HEK293 (cell line): Measurements from ENCODE around the gene PPHLN1.

ENCODE experiments used
- BCL11A ChIP-seq: fragments of 450-650 bp; formaldehyde crosslinking; IDR thresholded peaks from 2 replicates; pipeline ENCODE4 v1.5.1; 2016; ENCODE audit warnings: low read depth, missing biosample characterization, missing genetic modification characterization
- CTCF ChIP-seq: fragments of 450-650 bp; formaldehyde crosslinking; IDR thresholded peaks from 2 replicates; pipeline ENCODE4 v1.5.1; 2016; ENCODE audit warnings: missing biosample characterization, missing genetic modification characterization
- HOXD13 ChIP-seq: sonication (generic); formaldehyde crosslinking; IDR thresholded peaks from 2 replicates; pipeline ENCODE4 v1.8.0; 2022; ENCODE audit warnings: missing genetic modification reagents, borderline replicate concordance
- IKZF3 ChIP-seq: fragments of 450-650 bp; IDR thresholded peaks from 2 replicates; pipeline ENCODE4 v1.5.0; 2018; ENCODE audit warnings: missing biosample characterization, mild to moderate bottlenecking, missing genetic modification characterization, moderate library complexity
- KLF1 ChIP-seq: fragments of 450-650 bp; formaldehyde crosslinking; IDR thresholded peaks from 2 replicates; pipeline ENCODE4 v1.5.1; 2016; ENCODE audit warnings: missing biosample characterization, missing genetic modification characterization
- KLF10 ChIP-seq: fragments of 450-650 bp; IDR thresholded peaks from 2 replicates; pipeline ENCODE4 v1.5.1; 2018; ENCODE audit warnings: missing biosample characterization, mild to moderate bottlenecking, missing genetic modification characterization
- KLF8 ChIP-seq: fragments of 450-650 bp; formaldehyde crosslinking; IDR thresholded peaks from 2 replicates; pipeline ENCODE4 v1.5.1; 2016; ENCODE audit warnings: missing biosample characterization, missing genetic modification characterization
- OSR2 ChIP-seq: fragments of 450-650 bp; formaldehyde crosslinking; IDR thresholded peaks from 2 replicates; pipeline ENCODE4 v1.5.1; 2016; ENCODE audit warnings: missing biosample characterization, missing genetic modification characterization
- SALL2 ChIP-seq: fragments of 450-650 bp; formaldehyde crosslinking; IDR thresholded peaks from 2 replicates; pipeline ENCODE4 v1.5.0; 2017; ENCODE audit warnings: missing biosample characterization, mild to moderate bottlenecking, missing genetic modification characterization, borderline replicate concordance
- SETDB1 ChIP-seq: IDR thresholded peaks from one replicate; pipeline ENCODE4 v1.6.1; 2017; ENCODE audit warnings: mild to moderate bottlenecking, low read length, moderate library complexity, mixed read lengths; ENCODE audit not compliant: insufficient read length
- SP7 ChIP-seq: fragments of 450-650 bp; formaldehyde crosslinking; IDR thresholded peaks from 2 replicates; pipeline ENCODE4 v1.5.1; 2016; ENCODE audit warnings: missing biosample characterization, missing genetic modification characterization
- YY1 ChIP-seq: fragments of 450-650 bp; formaldehyde crosslinking; IDR thresholded peaks from 2 replicates; pipeline ENCODE4 v1.5.1; 2018; ENCODE audit warnings: missing biosample characterization, missing genetic modification characterization
- ZBTB44 ChIP-seq: fragments of 450-650 bp; IDR thresholded peaks from 2 replicates; pipeline ENCODE4 v1.5.1; 2018; ENCODE audit warnings: missing biosample characterization, mild to moderate bottlenecking, missing genetic modification characterization
- ZNF10 ChIP-seq: fragments of 450-650 bp; formaldehyde crosslinking; IDR thresholded peaks from 2 replicates; pipeline ENCODE4 v1.5.1; 2017; ENCODE audit warnings: missing biosample characterization, missing genetic modification characterization
- ZNF114 ChIP-seq: fragments of 450-650 bp; formaldehyde crosslinking; IDR thresholded peaks from 2 replicates; pipeline ENCODE4 v1.5.0; 2017; ENCODE audit warnings: missing biosample characterization, missing genetic modification characterization
- ZNF157 ChIP-seq: fragments of 450-650 bp; formaldehyde crosslinking; IDR thresholded peaks from 2 replicates; pipeline ENCODE4 v1.5.1; 2016; ENCODE audit warnings: missing biosample characterization, missing genetic modification characterization
- ZNF175 ChIP-seq: fragments of 450-650 bp; formaldehyde crosslinking; IDR thresholded peaks from 2 replicates; pipeline ENCODE4 v1.5.1; 2016; ENCODE audit warnings: missing biosample characterization, missing genetic modification characterization
- ZNF274 ChIP-seq, 2 experiments: fragments of 200-500 bp in 1 of 2; fragments of 450-650 bp in 1 of 2; sonication (Bioruptor generic) in 1 of 2; formaldehyde crosslinking in 1 of 2; IDR thresholded peaks; 2 replicates each; pipeline versions ENCODE4 v1.5.1 to v1.6.1; 2014 to 2016; ENCODE audit warnings: borderline replicate concordance in 1 of 2, inconsistent platforms in 1 of 2, low read length in 1 of 2, missing biosample characterization in 1 of 2, missing genetic modification characterization in 1 of 2
- ZNF324 ChIP-seq: fragments of 450-650 bp; formaldehyde crosslinking; IDR thresholded peaks from 2 replicates; pipeline ENCODE4 v1.5.1; 2016; ENCODE audit warnings: missing biosample characterization, missing genetic modification characterization
- ZNF621 ChIP-seq: fragments of 450-650 bp; formaldehyde crosslinking; IDR thresholded peaks from 2 replicates; pipeline ENCODE4 v1.5.1; 2017; ENCODE audit warnings: missing biosample characterization, missing genetic modification characterization
- ZNF639 ChIP-seq: fragments of 450-650 bp; formaldehyde crosslinking; IDR thresholded peaks from 2 replicates; pipeline ENCODE4 v1.5.1; 2016; ENCODE audit warnings: missing biosample characterization, missing genetic modification characterization
- ZNF664 ChIP-seq: fragments of 450-650 bp; formaldehyde crosslinking; IDR thresholded peaks from 2 replicates; pipeline ENCODE4 v1.5.1; 2016; ENCODE audit warnings: missing biosample characterization, missing genetic modification characterization
- ZNF837 ChIP-seq: fragments of 450-650 bp; formaldehyde crosslinking; IDR thresholded peaks from 2 replicates; pipeline ENCODE4 v1.5.1; 2016; ENCODE audit warnings: missing biosample characterization, missing genetic modification characterization
- TF ChIP-seq, protein P1 (sequence below): fragments of 450-650 bp; formaldehyde crosslinking; IDR thresholded peaks from 2 replicates; pipeline ENCODE4 v1.5.1; 2016; ENCODE audit warnings: missing biosample characterization, missing genetic modification characterization, low read depth
- TF ChIP-seq, protein P2 (sequence below): fragments of 450-650 bp; formaldehyde crosslinking; IDR thresholded peaks from 2 replicates; pipeline ENCODE4 v1.5.1; 2016; ENCODE audit warnings: missing biosample characterization, missing genetic modification characterization

Gene PPHLN1

GRCh38 chr12:42482748-42483520 is 157.0 kb downstream of the PPHLN1 start (continued):
- TF ChIP-seq ZNF664 (tag by site-specific recombination), result no peak
- TF ChIP-seq ZBTB44 (tag by site-specific recombination), result peak; percentile 24; the same call in 1 of the 2 replicates
- TF ChIP-seq IKZF3, result no peak
- peak; percentile 95 for TF ChIP-seq CTCF (tag by site-specific recombination)
- peak; percentile 59 for TF ChIP-seq SP7 (tag by site-specific recombination)
- no peak for TF ChIP-seq ZNF324 (tag by site-specific recombination)
- no peak for TF ChIP-seq OSR2 (tag by site-specific recombination)
- TF ChIP-seq ZNF837 (tag by site-specific recombination), result no peak
- TF ChIP-seq ZNF639 (tag by site-specific recombination), result no peak
- TF ChIP-seq, protein P1, sequence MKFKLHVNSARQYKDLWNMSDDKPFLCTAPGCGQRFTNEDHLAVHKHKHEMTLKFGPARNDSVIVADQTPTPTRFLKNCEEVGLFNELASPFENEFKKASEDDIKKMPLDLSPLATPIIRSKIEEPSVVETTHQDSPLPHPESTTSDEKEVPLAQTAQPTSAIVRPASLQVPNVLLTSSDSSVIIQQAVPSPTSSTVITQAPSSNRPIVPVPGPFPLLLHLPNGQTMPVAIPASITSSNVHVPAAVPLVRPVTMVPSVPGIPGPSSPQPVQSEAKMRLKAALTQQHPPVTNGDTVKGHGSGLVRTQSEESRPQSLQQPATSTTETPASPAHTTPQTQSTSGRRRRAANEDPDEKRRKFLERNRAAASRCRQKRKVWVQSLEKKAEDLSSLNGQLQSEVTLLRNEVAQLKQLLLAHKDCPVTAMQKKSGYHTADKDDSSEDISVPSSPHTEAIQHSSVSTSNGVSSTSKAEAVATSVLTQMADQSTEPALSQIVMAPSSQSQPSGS (tag by site-specific recombination), result no peak
- TF ChIP-seq ZNF157 (tag by site-specific recombination), result no peak
- TF ChIP-seq, protein P2, sequence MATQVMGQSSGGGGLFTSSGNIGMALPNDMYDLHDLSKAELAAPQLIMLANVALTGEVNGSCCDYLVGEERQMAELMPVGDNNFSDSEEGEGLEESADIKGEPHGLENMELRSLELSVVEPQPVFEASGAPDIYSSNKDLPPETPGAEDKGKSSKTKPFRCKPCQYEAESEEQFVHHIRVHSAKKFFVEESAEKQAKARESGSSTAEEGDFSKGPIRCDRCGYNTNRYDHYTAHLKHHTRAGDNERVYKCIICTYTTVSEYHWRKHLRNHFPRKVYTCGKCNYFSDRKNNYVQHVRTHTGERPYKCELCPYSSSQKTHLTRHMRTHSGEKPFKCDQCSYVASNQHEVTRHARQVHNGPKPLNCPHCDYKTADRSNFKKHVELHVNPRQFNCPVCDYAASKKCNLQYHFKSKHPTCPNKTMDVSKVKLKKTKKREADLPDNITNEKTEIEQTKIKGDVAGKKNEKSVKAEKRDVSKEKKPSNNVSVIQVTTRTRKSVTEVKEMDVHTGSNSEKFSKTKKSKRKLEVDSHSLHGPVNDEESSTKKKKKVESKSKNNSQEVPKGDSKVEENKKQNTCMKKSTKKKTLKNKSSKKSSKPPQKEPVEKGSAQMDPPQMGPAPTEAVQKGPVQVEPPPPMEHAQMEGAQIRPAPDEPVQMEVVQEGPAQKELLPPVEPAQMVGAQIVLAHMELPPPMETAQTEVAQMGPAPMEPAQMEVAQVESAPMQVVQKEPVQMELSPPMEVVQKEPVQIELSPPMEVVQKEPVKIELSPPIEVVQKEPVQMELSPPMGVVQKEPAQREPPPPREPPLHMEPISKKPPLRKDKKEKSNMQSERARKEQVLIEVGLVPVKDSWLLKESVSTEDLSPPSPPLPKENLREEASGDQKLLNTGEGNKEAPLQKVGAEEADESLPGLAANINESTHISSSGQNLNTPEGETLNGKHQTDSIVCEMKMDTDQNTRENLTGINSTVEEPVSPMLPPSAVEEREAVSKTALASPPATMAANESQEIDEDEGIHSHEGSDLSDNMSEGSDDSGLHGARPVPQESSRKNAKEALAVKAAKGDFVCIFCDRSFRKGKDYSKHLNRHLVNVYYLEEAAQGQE (tag by site-specific recombination), result peak; percentile 49; the same call in 1 of the 2 replicates
- 0 out of 2 replicates have a peak, but pooled peaks have one; percentile 3 for TF ChIP-seq ZNF10 (tag by site-specific recombination)
- TF ChIP-seq ZNF274 (IDR thresholded peaks at IDR 0.05; ENCODE audit: low read length), result no peak
- TF ChIP-seq ZNF274 (tag by site-specific recombination; IDR thresholded peaks at IDR 0.05; ENCODE audit: borderline replicate concordance), result no peak
- TF ChIP-seq KLF10 (tag by site-specific recombination), result no peak; the same call in 1 of the 2 replicates
- 0 out of 2 replicates have a peak, but pooled peaks have one; percentile 24 for TF ChIP-seq YY1 (tag by site-specific recombination)
- 0 out of 2 replicates have a peak, but pooled peaks have one; percentile 23 for TF ChIP-seq KLF8 (tag by site-specific recombination)
- no peak for TF ChIP-seq ZNF114 (tag by site-specific recombination)
- no peak for TF ChIP-seq SETDB1
- no peak; the same call in 1 of the 2 replicates for TF ChIP-seq KLF1 (tag by site-specific recombination)
- no peak for TF ChIP-seq HOXD13
- TF ChIP-seq ZNF621 (tag by site-specific recombination), result no peak
- TF ChIP-seq ZNF175 (tag by site-specific recombination), result no peak
- no peak for TF ChIP-seq SALL2
- 0 out of 2 replicates have a peak, but pooled peaks have one; percentile 49 for TF ChIP-seq BCL11A
